Activated CD8-positive, alpha-beta memory T cell treated with anti-CD3 and anti-CD28 coated beads for 36 hours (primary cell): ENCODE data around the gene TNNT1. TPM values are rescaled to one million over a fixed set of nuclear protein-coding genes. Genes with fewer than 3 reads are reported as not detected.

ENCODE experiments used
- CTCF ChIA-PET: fragments of 350-600 bp; sonication (Branson Sonifier 250); formaldehyde crosslinking; loops from one replicate; lab custom pipeline; 2021; ENCODE audit warnings: antibody characterized with exemption; lab: Charles Lee
- POLR2A ChIA-PET: fragments of 350-600 bp; sonication (Branson Sonifier 250); formaldehyde crosslinking; loops from one replicate; lab custom pipeline; 2021; ENCODE audit warnings: antibody characterized with exemption; lab: Charles Lee
- total RNA-seq, 2 experiments: library from RNA; stranded (reverse); gene quantifications; one replicate each; pipeline ENCODE4 v1.2.3, GENCODE V29; 2021

The TNNT1 gene, protein sequence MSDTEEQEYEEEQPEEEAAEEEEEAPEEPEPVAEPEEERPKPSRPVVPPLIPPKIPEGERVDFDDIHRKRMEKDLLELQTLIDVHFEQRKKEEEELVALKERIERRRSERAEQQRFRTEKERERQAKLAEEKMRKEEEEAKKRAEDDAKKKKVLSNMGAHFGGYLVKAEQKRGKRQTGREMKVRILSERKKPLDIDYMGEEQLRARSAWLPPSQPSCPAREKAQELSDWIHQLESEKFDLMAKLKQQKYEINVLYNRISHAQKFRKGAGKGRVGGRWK
- total RNA-seq: not detected

DNA sequence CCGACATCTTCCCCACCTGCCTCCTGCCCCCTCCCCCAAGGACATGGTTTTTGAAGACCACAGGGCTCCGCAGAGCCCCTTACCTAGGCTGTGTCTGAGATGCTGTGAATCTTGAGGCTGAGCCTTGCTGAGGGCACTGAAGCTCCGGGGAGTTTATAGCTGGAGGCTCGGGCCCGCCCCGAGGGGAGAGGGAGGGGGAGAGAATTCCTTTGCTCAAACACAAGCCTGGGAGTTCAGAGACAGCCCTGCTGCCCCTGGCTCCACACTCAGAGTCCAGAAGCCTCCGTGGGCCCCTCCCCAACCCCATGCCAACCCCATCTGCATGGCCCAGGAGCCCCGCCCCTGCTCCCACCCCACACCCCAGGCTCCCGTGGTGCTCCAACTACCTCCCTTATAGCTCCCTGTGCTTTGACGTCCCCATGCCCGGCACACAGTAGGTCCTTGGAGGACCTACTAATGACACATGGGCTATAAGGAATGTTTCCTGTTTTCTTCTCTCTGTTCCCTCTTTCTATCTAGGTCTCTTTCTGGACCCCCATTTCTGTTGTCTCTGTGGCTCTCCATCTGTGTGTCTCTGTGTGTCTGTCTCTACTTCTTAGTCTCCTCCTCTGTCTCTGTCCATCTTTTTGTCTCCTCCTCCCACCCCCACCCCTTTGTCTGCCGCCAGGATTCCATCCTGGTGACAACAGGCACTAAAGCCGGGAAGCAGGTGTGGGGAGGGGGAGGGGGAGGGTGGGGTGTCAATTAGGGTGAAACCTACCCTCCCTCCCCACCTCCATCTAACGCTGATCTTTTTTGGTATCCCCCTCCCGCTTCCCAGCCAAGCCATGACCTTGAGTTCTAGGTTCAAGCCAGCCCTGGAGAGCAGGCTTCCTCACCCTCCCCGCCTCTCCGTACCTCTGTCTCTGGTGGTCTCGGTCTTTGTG lies at the start of gene TNNT1:
Gene TNNT1 (minus strand): TSS at position 129 of the 926 bp plus-strand sequence. CDS start 2,049 bp downstream, outside the sequence.
- POLR2A ChIA-PET: no interaction called here
- CTCF ChIA-PET: no interaction called here

DNA sequence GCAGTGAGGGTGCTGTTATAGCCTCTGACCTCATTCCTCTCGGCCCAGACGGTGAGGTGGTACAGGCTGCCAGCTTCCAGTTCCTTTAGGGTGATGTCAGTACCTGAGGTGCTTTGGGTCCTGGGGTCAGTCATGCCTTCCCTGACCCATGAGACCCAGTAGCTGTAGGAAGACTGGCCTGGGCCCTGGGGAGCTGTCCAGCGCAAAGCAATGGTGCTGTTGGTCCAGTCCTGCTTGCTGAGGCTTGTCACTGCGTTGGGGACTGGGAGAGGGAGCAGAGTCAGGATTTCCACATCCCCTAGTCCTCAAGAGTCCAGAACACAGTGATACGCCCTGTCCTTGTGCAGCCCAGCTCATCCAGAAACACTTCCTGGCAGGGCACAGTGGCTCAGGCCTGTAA lies 49.6 kb upstream of the TNNT1 start:
- POLR2A ChIA-PET: interaction anchor here (0.9 kb wide), 1 partner anchor 38 kb away, joined by 3 read pairs; no protein-coding TSS in a partner anchor
- CTCF ChIA-PET: no interaction called here

DNA sequence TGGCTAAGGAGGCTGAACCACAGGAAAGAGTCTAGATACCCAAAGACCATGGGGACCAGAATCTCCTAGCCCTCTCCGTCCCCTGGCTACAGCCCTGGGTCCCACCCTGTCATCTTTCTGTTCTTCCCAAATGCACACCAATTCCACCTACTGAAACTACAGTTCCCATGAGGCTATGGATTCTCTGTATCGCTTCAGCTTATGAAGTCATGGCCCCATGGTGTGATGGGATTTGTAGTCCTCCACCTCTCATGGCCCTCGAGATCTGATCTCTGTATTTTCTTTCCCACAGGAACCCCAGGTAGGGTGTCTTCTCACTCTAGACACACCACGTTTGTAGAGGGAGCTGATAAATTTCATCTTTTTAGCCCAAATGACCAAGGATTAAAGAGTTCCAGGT lies 48.5 kb upstream of the TNNT1 start:
- CTCF ChIA-PET: interaction anchor here (1.1 kb wide), 1 partner anchor 270 kb away, joined by 3 read pairs; no protein-coding TSS in a partner anchor
- POLR2A ChIA-PET: no interaction called here

DNA sequence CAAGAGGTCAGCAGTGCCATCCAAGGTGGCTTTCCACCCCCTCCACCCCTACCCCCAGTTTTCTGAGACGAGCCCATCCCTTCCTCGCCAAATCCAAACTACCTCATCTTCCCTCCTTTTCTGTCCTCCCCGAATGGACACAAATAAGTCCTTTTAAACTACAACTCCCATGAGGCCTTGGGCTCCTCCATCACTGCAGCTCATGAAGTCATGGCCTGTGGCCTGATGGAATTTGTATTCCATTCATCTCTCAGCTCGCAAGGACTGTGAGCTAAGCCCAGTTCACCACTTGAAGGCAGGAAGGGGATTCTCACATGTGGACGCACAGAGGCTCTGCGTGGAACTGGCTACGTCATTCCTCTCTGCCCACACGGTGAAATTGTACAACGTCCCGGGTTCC lies 47.8 kb upstream of the TNNT1 start:
- POLR2A ChIA-PET: no interaction called here

DNA sequence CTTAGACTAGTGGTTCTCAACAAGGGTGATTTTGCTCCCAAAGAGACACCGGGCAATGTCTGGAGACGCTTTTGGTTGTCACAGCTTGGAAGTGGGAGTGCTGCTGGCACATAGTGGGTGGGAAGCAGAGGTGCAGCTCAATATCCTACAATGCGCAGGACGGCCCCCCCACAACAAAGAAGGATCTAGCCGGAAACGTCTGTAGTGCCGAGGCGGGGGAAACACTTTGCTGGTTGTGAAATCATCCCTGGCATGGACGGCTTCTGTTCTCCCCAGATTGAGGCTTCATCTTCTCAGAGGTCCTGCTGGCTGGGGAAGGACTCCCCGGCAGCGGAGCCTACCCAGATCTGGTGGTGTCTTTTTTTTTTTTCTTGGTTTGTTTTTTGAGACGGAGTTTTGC lies 44.5 kb upstream of the TNNT1 start:
- ChIA-PET POLR2A (no interaction called here), CTCF (no interaction called here)

More for the DNA sequence above, 47.8 kb upstream of the TNNT1 start:
- CTCF ChIA-PET: no interaction called here

DNA sequence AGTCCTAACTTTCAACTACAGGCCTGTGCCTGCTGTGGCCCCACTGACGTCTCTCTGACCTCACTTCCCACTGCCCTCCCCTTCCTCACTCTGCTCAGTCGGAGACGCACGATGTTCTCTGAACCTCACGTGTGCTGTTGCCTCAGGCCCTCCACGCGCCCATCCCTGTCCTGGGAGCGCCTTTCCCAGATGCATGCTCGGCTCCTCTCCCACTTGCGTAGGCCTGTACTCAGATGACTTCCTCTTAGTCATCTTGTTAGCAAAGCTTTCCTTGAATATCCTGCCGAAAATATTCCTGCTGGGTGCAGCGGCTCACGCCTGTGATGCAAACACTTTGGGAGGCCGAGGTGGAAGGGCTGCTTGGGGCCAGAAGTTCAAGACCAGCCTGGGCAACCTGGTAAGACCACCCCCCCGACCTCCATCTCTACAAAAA lies 40.4 kb upstream of the TNNT1 start:
- ChIA-PET CTCF (no interaction called here), POLR2A (no interaction called here)

DNA sequence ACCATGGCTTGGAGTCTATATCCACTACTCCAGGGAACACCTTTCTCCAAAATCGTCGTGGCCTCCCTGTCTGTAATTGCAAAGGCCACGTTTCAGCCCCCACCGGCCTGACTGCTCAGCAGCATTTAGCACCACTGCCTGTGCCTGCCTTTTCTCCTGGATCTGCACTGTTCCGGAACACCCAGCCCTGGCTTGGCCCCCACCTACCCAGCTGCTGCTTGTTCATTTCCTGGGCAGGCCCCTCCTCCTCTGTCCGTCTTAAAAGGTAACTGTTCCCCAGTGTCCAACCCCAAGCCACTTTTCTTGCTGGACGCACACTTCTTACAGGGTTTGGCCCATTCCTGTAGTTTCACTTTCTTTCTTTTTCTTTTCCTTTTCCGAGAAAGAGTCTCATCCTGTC lies 39.6 kb upstream of the TNNT1 start:
- CTCF ChIA-PET: no interaction called here
- POLR2A ChIA-PET: no interaction called here

DNA sequence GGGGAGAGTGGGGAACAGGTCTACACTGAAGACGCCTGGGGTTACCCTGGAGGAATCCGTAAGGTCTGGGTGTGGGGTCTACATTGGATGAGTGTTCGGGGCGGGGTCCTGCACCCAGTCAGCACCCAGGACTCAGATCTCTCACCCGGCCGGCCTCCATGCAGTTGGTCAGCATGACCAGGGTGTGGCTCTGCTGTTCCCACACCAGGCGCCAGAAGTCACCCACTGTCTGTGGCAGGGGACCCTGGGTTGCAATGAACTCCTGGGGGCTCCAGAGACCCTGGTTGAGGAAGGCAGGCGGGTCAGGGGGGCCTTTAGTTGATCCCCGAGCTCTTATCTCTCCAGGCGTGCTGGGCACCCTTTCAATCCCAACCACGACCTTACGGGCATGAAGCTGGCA lies 37.1 kb upstream of the TNNT1 start:
- ChIA-PET CTCF (no interaction called here), POLR2A (no interaction called here)

DNA sequence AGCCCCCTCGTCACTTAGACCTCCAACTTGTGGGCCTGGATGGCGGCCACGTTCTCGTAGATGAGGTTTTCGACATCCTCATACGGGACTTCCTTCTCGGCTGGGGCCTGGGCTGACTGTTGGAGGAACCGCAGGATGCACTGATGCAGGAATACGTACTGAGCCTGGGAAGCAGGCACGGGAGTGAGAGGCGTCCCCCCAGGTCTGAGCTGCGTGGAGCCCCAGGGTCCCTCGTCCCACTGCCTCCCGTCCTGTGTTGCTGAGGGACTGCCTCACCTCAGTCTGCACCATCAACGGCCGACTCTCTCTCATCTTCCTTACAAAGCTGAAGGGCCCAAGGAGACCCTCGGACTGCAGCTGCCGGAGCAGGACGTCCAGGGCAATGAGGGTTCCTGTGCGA lies 32.7 kb upstream of the TNNT1 start:
- ChIA-PET POLR2A (no interaction called here), CTCF (no interaction called here)

DNA sequence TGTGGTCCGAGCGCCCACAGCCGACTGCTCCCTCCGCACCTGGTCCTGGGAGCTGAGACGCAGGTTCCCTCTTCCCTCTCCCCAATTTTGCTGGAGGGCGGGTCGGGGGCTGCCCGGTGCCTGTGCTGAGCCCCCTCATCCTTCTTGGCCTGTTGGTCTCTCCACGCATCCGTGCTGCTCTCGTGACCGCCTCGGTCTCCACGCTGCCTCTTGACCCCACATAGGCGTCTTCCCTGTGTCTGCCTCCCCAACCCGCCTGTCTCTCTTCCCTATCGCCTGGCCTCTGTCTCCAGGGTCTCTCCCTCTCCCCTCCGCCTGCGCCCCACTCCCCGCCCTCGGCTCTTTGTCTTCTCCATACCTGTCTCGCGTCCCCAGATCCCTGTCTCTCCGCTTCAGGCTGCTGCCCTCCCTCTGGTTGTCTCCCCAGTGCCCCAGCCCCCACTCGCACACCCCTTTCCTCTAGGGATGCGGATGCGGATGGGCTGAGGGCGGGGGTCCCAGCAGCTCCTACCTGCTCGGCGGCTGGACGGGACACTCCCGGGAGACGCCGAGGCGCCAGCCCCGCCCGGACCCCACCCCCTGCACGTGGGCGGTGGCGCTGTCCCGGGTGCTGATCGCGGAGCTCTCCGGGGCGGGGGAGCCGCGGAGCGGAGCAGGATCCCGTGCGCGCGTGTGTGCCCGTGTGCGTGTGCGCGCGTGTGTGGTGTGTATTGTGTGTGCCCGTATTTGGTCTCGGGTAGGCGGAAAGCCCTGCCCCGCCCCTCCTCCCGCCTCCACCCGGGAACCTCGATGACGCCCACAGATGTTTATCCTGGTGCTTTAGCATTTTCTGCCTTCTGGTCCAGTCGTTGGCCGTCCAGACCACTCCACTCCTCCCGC lies 30.8 kb upstream of the TNNT1 start, which contains the start of gene SYT5:
Gene SYT5 (minus strand): TSS at position 684 of the 879 bp plus-strand sequence. CDS start 1,248 bp downstream, outside the sequence.
- POLR2A ChIA-PET: no interaction called here
- CTCF ChIA-PET: interaction anchor here (0.8 to 1.1 kb wide), 4 partner anchors 14 to 452 kb away, joined by 3 read pairs; no protein-coding TSS in a partner anchor

DNA sequence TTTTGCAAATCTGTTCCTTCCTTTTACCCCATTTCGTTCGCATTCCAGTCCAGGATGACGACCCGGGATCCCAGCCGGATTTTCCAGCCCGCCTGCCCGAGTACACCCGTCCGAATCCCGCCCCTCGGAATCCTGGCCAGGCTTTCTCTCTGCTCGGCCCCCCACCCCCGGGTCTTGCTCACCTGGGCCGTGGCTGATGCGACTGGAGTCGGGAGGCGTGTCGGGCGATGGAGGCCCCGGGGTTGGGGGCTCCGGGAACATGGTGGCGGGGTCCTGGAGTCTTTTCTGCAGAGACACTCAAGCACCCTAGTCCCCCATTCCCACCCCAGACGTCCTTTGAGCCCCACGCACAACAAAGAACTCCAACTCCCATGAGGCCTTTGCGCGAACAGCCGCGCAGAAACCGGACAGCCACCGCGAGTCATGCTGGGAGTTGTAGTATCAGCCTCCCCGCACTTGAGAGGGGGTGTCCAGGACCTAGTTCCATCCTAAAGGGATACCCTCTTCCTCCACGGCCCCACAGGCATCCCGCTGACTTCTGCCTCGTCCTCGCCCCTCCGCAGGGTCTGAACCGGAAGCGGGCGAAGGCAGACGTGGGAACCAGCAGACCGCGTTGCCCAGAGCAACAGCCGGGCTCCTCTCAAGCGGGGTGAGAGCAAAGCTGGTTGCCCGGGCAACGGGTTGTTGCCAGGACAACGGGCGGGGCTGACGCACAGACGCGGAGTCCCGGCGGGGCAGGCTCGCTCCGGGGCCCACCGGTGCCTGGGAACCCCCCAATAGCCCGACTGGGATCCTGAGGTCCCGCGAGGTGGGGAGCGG lies 30.0 kb upstream of the TNNT1 start:
- ChIA-PET POLR2A (no interaction called here), CTCF (interaction anchor here (0.7 to 0.9 kb wide), 3 partner anchors 13 to 453 kb away, joined by 3 to 9 read pairs (median 3); no protein-coding TSS in a partner anchor)

DNA sequence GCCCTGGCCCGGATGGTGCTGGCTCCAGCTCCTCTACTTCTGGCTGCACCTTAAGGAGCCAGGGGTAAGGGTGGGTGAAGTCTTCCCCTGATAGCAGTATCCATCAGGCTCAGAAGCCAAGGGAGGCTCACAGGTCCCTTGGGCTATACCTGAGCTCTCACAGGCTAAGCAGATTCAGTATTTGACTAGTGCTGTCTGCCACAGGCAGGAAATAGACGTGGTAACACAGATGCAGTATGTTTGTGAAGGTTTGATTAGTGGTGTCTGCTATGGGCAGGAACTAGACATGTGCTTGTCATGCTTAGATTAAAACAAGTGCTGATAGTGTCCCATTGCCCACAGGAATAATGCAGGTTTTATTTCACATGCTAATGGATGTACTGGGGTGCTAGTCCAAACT lies 27.1 kb upstream of the TNNT1 start:
- POLR2A ChIA-PET: no interaction called here
- CTCF ChIA-PET: no interaction called here

DNA sequence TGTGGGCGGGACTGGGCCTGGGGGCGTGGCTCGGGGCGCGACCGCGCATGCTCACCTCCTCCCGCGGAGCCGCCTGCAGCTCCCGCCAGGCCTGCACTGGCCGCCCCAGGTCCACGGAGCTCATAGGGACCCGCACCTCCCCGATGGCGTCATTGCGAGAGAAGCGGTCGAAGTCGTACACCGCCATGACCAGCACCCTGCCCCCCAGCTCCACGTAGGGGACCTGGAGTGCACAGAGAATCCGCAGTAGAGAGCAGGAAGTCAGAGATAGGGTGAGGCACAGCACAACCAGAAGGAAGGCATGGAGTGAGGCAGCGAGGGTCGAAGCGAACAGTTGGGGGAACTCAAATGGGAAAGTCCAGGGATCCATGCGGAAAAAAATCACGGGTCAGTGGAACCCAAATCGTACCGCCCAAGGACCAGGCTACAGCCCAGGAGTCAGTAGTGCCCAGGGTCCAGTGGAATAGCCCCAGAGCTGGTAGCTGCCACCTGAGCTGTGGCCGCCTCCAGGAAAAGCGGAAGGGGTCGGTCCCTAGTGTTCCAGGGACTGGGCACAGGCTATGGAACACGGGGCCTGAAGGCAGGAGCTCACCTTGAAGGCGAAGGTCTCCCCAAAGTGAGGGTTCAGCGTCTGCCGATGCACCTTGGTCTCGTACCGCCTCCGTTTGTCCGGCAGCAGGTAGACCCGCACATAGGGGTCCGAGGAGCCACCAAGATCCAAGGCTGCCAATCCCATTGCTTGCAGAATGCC lies 26.3 kb upstream of the TNNT1 start:
- ChIA-PET CTCF (interaction anchor here (1.7 to 1.9 kb wide), 2 partner anchors 9 to 15 kb away, joined by 6 read pairs; partner anchors contain the start of gene DNAAF3), POLR2A (no interaction called here)

DNA sequence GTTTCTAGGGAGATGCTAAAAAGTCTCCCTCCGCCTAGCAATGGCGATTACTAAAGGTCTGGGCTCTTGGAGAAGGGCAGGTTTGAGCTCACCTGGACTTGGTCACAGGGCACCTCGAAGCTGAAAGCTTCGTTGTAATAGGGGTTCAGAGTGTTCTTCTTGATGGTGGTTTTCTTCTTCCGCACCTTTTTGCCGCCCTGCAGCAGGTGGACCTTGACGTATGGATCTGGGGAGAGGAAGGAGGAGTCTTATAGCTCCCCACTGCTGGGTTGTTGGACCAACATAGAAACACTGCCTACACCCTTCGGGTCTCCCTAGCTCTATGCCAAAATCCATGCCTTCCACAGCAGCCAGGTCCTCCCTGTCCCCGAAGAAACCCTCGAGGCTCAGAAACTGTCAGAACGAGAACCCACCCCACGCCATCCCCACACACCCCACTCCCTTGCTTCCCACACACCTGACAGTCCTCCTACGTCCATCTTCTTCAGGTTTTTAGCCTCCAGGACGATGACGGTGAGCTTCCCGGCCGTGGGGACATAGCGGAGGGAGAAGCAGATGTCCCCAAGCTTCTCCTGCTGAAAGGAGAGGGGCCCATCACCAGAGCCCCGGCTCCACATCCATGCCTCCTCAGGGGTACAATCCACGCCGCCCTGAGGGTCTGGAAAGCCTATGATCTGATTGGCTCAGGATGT lies 25.6 kb upstream of the TNNT1 start:
- ChIA-PET CTCF (interaction anchor here (1.7 to 1.9 kb wide), 2 partner anchors 9 to 14 kb away, joined by 6 read pairs; partner anchors contain the start of gene DNAAF3), POLR2A (no interaction called here)

DNA sequence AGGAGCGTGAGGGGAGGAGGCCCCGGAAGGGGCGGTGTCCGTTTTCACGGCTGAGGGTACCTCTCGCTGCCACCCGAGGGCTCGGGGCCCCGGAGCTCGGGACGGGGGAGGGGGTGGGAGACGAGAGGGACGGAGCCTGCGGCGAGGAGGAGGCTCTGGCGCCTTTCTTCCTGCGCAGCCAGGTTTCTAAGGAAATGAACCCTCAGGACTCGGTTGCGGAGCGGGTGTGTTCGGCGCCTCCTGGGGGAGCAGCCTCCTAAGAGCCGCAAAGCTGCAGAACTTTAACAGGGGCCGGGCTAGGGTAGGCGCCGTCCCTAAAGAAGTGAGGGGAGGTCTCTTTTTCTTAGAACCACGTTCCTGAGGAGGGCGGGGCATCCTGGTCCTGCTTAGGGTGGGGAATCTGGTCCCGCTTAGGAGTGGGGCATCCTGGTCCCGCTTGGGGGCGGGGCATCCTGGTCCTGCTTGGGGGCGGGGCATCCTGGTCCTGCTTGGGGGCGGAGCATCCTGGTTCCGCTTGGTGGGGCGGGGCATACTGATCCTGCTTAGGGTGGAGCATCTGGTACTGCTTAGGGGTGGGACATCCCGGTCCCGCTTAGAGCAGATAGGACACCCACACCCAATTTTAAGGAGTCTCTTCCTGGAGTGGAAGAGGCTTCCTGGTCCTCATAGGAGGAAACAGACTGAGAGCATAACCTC lies 24.9 kb upstream of the TNNT1 start:
- POLR2A ChIA-PET: no interaction called here

DNA sequence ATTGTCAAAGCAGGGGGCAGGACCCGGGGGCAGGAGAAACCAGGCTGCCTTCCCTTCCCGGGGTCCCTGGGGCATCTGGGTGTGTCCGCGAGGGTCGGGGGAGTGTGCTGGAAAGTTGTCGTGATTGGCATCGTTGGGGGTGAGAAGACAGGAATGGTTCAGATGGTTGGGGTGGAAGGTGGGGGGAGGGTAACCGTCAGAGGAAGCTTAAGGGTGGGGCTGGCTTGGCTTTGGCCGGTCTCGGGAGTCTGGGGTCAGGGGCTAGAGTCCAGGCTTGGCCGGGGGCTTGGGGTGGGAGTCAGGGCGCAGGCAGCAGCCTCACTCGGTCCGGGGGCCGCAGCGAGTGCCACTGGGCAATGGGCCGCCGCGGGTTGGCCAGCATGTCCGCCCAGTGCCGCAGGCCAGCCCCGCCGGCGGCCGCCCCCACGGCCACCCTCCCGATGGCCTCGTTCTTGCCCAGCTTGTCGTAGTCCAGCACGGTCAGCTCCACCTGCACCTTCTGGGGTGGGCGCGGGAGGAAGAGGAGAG lies 24.2 kb upstream of the TNNT1 start:
- ChIA-PET POLR2A (no interaction called here), CTCF (interaction anchor here (0.5 to 0.8 kb wide), 2 partner anchors 13 to 252 kb away, joined by 4 to 5 read pairs; no protein-coding TSS in a partner anchor)

More for the DNA sequence above, 24.9 kb upstream of the TNNT1 start:
- CTCF ChIA-PET: interaction anchor here (0.8 to 1.9 kb wide), 3 partner anchors 8 to 13 kb away, joined by 4 to 6 read pairs (median 6); partner anchors contain the start of gene DNAAF3
